Activated naive CD4-positive, alpha-beta T cell (primary cell): ENCODE data around the gene KIAA0513.

Source experiments
- DNase-seq, 4 experiments: peaks; one replicate each; lab custom pipeline; 2025; lab: John Stamatoyannopoulos, UW

The KIAA0513 gene

GRCh38 chr16:85072076-85072860, 44.7 kb downstream of the KIAA0513 start:
- no peak for DNase-seq

GRCh38 chr16:85072947-85073346, 45.4 kb downstream of the KIAA0513 start:
- no peak for DNase-seq

- DNase-seq, result no peak
These were observed 46.8 kb downstream of the KIAA0513 start for GRCh38 chr16:85074225-85074914.

DNA sequence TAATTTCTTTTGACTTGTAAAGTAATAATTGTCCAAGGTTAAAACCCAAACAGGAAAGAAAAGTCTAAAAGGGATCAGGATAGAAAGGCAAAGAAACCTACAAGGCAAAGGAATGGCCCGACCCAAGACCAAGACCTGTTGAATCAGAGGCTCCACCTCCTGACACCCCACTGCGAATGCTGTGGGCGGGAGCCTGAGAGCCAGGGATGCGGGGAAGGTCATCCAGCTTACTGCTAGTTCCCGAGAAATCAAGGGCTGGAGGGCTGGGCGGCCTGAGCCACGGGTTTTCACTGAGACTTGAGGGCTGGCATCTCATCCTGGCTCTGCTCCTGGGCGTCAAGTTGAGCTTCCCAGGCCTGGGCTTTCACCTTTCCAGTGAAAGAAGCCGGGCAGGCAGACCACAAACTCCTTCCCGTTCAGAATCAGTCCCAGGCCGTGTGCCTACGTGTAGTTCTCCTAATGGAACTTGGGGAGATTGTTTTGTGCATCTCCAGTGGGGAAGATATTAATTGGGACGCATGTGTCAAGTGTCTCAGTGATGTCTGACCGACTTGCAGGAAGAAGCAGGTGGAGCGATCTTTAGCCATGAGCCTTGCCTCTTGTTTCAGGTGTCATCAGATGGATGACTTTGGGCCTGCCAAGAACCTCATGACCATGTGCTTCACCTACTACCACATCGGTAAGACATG, 47.8 kb downstream of the KIAA0513 start:
- DNase-seq, result no peak

GRCh38 chr16:85077039-85077438, 49.4 kb downstream of the KIAA0513 start:
- no peak for DNase-seq

- DNase-seq, result no peak
These were observed 50.1 kb downstream of the KIAA0513 start for GRCh38 chr16:85077576-85078125.

- no peak for DNase-seq
These were observed 50.6 kb downstream of the KIAA0513 start for GRCh38 chr16:85078226-85078625.

DNA sequence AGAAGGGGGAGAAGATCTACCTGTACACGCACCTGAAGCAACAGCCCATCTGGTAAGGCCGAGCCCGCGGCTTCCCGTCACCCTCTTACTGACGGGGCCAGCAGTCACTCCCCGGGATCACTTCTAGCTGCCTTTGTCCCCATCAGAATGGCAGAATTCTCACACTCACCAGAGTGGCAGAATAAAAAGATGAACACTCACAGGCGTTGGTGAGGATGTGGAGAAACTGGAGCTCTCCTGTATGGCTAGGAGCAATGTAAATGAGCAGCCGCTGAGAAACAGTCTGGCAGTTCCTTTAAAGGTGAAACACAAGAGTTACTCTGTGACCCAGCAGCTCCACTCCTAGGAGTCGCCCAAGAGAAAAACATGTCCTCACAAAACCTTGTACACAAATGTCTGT, 51.4 kb downstream of the KIAA0513 start:
- DNase-seq, result no peak

DNA sequence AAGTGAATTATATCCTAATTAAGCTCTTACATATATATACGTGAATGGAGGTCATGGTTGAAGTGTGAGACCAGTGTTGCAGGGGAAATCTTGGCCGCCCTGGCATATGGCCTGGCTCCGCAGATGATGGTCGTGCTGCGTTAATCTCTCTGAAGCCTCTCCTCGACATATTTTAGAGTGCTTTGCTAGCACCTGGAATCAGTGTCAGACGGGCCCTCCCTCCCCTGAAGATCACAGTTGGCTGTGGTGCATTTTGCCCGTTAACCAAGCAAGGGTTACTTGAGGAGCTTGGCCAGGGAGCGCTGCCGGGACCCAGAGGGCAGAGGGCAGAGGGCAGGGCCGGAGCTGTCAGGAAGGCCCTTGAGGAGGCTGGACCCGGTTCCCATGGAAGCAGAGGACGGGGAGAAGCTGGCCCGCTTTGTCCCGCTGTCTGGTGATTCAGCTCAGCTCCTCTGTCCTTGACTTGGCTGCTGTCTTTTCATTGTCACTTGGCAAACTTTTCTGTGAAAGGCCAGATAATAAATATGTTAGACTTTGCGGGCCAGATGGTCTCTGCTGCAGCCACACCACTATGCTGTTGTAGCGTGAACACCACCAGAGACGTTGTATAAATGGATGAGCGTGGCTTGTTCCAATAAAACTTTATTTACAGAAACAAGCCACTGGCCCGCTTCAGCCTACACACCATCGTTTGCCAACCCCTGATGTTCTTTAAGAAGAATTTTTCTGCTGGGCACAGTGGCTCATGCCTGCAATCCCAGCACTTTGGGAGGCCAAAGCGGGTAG, 52.4 kb downstream of the KIAA0513 start:
- no peak for DNase-seq

DNA sequence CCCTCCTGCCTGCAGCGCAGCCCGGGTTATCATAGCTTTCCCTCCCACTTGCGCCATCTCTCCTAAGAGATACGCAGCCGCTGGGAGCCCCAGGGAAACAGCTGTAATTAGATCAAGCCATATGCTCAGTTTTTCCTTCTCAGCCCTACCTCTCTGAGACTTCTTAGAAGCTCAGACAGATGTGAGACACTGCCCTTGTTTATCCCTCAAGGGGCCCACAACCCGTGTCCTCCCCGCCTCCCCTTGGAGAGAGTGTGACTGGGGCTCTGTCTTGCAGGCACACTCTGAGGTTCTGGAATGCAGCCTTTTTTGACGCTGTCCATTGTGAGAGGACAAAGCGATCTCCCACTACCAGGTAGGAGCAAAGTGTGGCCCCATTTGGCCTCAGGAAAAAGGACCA, 53.4 kb downstream of the KIAA0513 start:
- no peak for DNase-seq

- no peak for DNase-seq
These were observed 54.2 kb downstream of the KIAA0513 start for GRCh38 chr16:85081765-85082164.

GRCh38 chr16:85082173-85083050, 54.8 kb downstream of the KIAA0513 start:
- no peak for DNase-seq

DNA sequence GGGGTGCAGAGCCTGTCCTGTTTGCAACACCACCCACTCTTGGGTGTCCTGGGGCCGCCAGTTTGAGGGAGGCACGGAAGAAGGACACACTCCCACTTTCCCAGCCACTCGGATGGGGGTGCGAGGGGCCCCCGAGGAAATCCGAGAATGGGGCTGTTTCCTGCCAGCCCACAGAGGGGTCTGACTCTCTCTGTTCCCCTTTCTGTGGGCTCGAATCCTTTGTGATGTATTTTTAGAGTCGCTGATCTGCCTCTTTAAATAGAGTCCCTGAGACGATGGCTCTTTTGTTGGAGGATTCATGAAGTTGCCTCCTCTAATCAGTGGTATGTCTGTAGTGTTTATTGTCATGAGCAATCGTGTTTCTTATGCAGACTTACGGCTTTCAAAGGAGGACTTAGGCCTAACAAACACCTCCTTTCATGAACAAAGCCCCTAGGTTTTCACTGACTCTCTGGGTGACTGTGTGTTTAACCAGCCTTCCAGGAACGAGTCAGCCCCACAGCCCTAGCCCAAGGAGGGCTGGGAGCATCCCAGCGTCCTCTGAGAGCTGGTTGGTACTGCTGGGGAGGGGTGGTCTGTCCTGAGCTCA, 55.5 kb downstream of the KIAA0513 start:
- no peak for DNase-seq

DNA sequence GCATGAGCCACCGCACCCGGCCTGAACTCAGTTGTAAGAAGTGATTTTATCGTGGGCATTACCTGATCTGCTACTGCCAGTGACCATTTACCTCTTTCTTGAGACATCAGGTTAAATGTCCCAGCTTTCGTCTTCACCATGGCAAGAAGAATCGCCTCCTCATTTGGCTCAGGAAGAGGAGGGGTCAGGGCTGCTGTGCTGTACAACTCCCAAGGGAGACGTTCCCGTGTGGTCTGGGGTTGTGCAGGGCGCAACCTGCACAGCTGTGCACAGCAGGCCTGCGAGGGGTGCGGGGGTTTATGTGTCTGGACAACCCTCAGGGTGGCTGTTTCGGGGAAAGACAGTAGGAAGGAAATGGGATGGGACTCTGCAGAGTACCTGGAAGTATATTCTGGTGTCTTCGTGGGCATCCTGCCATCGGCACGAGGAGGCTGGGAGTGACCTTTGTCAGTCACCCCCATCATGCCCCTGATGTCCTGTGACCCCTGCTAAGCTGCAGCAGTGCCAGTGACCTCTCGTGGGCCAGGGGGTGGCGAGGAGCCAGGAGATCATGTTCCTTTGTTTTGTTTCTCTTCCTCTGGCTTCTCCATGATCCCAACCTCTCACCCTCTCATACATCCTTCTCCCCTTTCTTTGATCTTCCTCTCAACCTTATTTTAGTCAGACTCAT, 57.4 kb downstream of the KIAA0513 start:
- no peak for DNase-seq

- DNase-seq, result no peak
These were observed 58.1 kb downstream of the KIAA0513 start for GRCh38 chr16:85085721-85086120.

DNA sequence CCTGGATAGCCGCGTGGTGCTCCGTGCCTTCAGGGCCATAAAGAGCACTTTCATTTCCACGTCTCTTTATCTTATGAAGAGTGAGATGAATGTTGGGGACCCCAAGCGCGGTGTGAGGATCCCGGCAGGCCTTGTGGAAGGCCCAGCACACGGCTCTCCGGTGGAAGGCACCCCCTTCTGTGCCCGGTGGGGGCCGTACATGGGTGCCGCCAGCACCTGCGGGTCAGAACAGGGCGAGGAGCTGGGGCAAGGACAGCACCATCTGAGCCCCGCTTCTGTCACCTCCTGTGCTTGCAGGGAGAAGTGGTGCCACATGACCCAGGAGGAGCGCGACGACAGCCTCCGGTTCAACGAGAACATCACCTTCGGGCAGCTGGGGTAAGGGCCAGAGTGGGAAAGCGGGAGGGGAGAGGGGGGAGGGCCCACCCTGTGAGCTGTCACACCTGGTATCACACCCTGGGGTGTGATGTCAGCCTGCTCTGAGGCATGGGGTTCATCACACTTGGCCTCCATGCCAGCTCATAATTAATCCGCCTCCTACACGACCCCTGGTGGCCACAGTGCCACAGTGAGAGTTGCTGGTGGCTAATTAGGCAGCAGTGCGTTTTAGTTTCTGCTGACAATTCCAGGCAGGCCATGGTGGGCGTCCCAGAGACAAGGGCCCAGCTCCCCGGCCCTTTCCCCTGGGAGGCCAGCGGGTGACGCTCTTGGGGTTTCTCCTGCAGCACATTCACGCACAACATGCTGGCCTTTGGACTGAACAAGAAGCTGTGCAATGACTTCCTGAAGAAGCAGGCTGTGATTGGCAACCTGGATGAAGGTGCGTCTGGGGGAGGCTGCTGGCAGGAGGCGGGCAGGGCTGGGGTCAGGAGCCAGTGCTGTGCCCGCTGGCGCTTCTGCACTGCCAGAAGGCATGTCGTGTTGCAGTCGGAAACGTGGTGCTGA, 59.0 kb downstream of the KIAA0513 start:
- DNase-seq, result peak; percentile 39 to 68 (median 62)

- DNase-seq, result no peak
These were observed 60.4 kb downstream of the KIAA0513 start for GRCh38 chr16:85087899-85088569.

- no peak for DNase-seq
These were observed 61.1 kb downstream of the KIAA0513 start for GRCh38 chr16:85088570-85089199.
